Measurements from ENCODE around the gene SNX20. TPM values are rescaled to one million over a fixed set of nuclear protein-coding genes. Genes with fewer than 3 reads are reported as not detected.

SNX20 gene
- 10 to 100 TPM; 55.4 to 56.9 TPM for total RNA-seq

DNA sequence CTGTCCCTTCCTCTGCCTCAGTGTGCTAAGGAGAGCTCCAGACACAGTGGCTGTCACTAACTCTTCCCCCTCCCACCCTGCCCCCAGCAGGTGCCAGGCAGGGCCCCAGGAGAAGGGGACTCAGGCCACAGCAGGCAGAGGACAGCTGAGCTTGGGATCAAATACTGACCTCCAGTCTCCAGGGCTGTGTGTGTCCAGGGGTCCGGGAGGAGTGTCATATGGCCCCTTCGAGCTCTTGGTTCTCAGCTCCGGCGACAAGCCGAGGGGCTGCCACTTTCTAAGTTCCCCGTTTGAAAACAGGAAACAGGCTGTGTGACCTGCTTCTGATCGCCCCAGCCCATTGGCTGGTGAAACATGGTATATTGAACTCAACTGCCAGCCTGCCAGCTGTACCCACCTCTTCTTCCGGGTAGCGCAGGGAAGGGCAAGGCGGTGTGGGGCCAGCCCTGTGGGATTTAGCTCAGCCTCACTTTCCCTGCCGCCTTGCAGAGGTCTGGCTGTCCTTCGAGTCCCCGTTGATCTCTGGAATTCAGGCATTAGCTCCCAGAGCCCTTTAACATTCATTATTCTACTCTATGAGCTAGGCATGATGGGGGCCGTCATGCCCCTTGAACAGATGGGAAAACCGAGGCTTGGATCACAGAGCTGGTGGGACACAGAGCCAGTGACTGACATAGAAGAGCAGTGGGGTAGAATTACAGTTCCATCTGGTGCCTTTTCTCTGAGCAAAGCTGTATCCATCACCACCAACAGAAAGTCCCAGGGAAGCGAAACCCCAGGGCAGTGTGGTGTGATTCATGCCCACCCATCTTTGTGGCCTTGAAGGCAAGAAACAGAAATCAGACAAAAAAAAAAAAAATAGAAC, at the start of gene SNX20:
TSS of gene SNX20 (minus strand) at position 292 of the 865 bp plus-strand sequence. CDS start 3,786 bp downstream, outside the sequence.
- H3K36me3 Mint-ChIP-seq, result peaks cover 34% of the 10 kb centered on the region
- POLR2A ChIA-PET, result interaction anchor here (0.8 to 9.6 kb wide), 10 partner anchors 11 to 84 kb away, joined by 3 to 123 read pairs (median 4); partner anchors contain the start of genes CYLD and NOD2
- intact Hi-C loops (cut with micrococcal nuclease), result loop anchor here (1.0 to 5.0 kb wide), 5 partner anchors 17 to 529 kb away; partner anchors contain the start of gene TENT4B
- no peaks in the 10 kb centered on the region for H3K9me3 Mint-ChIP-seq
- H3K4me3 Mint-ChIP-seq, result peak within 1 kb of the TSS; percentile 89
- H3K4me1 Mint-ChIP-seq (ENCODE audit: low read depth), result peaks cover 85% of the 10 kb centered on the region
- H3K27ac Mint-ChIP-seq, result peak within 1 kb of the TSS; percentile 91
- DNase-seq, result peak; percentile 79
- no peaks in the 10 kb centered on the region for H3K27me3 Mint-ChIP-seq
- CTCF ChIA-PET, result interaction anchor here (0.7 to 20.1 kb wide), 10 partner anchors 10 to 804 kb away, joined by 3 to 430 read pairs (median 8); no protein-coding TSS in a partner anchor

- no peak overlapping the region for H3K4me3 Mint-ChIP-seq
- H3K36me3 Mint-ChIP-seq, result peaks cover 60% of the 10 kb centered on the region
- CTCF ChIA-PET, result interaction anchor here (0.8 to 2.1 kb wide), 2 partner anchors 59 to 82 kb away, joined by 4 to 5 read pairs; no protein-coding TSS in a partner anchor
- POLR2A ChIA-PET, result no interaction called here
- H3K27me3 Mint-ChIP-seq, result no peaks in the 10 kb centered on the region
- DNase-seq, result no peak
- intact Hi-C loops (cut with micrococcal nuclease), result no loop called here
- H3K4me1 Mint-ChIP-seq (ENCODE audit: low read depth), result peaks cover 28% of the 10 kb centered on the region
- peak overlapping the region; percentile 10 for H3K27ac Mint-ChIP-seq
- H3K9me3 Mint-ChIP-seq, result peaks cover 15% of the 10 kb centered on the region
These were observed 43.2 kb upstream of the SNX20 start for GRCh38 chr16:50724306-50724705.

DNA sequence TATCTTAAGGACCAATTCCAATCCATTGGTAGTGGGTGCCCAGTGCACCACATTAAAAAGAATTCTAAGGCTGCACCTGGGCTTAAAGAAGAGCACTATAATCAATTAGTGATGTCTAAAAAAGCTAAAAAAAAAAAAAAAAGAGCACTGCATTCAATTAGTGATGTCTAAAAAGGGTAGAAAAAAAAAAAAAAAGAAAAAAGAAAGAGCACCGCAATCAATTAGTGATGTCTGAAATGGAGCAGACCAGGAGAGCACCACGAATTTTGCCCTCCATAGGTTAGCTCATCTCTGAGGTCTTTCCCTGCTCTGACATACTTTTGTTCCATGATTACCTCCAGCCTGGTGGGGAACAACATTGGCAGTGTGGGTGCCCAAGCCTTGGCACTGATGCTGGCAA, 41.8 kb upstream of the SNX20 start:
- intact Hi-C loops (cut with micrococcal nuclease), result no loop called here
- H3K9me3 Mint-ChIP-seq, result peaks cover 15% of the 10 kb centered on the region
- no peaks in the 10 kb centered on the region for H3K27me3 Mint-ChIP-seq
- H3K27ac Mint-ChIP-seq, result peak overlapping the region; percentile 16
- ChIA-PET CTCF (interaction anchor here (0.9 kb wide), 1 partner anchor 58 kb away, joined by 4 read pairs; no protein-coding TSS in a partner anchor), POLR2A (no interaction called here)
- no peak overlapping the region for H3K4me3 Mint-ChIP-seq
- no peak for DNase-seq
- peaks cover 56% of the 10 kb centered on the region for H3K36me3 Mint-ChIP-seq
- peaks cover 31% of the 10 kb centered on the region for H3K4me1 Mint-ChIP-seq (ENCODE audit: low read depth)

GRCh38 chr16:50722405-50722737, 41.3 kb upstream of the SNX20 start:
- H3K4me3 Mint-ChIP-seq, result no peak overlapping the region
- peaks cover 32% of the 10 kb centered on the region for H3K4me1 Mint-ChIP-seq (ENCODE audit: low read depth)
- CTCF ChIA-PET, result interaction anchor here (0.9 to 2.8 kb wide), 3 partner anchors 44 to 84 kb away, joined by 3 to 12 read pairs (median 4); no protein-coding TSS in a partner anchor
- no peak overlapping the region for H3K27ac Mint-ChIP-seq
- peaks cover 55% of the 10 kb centered on the region for H3K36me3 Mint-ChIP-seq
- intact Hi-C loops (cut with micrococcal nuclease), result no loop called here
- no peaks in the 10 kb centered on the region for H3K27me3 Mint-ChIP-seq
- POLR2A ChIA-PET, result no interaction called here
- H3K9me3 Mint-ChIP-seq, result peaks cover 15% of the 10 kb centered on the region
- no peak for DNase-seq

- DNase-seq, result no peak
- Mint-ChIP-seq H3K27ac (no peak overlapping the region), H3K4me3 (no peak overlapping the region), H3K4me1 (ENCODE audit: low read depth) (peaks cover 35% of the 10 kb centered on the region), H3K9me3 (peaks cover 15% of the 10 kb centered on the region), H3K36me3 (peaks cover 55% of the 10 kb centered on the region), H3K27me3 (no peaks in the 10 kb centered on the region)
- intact Hi-C loops (cut with micrococcal nuclease), result no loop called here
- CTCF ChIA-PET, result interaction anchor here (0.6 to 2.8 kb wide), 4 partner anchors 43 to 352 kb away, joined by 3 to 12 read pairs (median 4); no protein-coding TSS in a partner anchor
- POLR2A ChIA-PET, result no interaction called here
These were observed 40.7 kb upstream of the SNX20 start for GRCh38 chr16:50721549-50722404.

DNA sequence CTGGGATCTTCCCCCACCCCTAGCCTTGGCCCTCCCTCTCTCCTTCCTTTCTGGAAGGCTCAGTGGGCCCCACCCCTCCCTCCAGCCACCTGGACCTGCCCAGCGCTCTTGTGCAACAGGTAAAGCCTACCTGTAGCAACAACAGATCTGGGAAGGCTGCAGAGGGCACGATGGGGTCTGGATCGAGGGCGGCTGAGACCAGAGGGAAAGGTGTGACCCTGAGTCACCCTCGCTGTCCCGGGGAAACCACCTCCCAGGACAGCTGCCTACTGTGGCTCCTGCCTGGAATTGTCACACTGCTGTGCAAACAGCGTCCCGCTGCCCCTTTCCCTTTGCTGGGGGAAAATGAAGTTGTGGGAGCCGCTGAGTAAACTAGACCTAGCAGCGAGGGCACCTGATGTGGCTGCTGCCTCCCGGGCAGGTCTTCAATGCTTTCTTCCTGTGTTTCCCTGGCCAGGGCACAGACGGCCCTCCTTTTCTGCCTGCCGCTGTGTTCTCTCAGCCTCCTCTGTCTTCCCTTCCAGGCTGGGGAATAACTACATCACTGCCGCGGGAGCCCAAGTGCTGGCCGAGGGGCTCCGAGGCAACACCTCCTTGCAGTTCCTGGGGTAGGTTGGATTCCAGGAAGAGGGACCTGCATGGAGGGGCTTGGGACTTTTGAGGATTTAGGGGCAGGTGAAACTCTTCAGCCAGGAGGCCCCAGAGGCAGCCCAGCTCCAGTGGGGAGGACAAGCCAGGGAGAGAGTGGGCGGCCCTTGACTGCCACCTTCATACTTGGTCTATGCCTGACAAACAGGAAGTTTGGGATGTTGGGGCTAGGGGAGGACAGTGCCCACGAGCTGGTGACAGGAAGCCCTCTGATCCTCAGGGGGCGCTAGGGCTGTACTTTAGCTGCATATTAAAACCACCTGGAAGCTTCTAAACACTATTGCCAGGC, 38.6 kb upstream of the SNX20 start:
- peak; percentile 31 for DNase-seq

DNA sequence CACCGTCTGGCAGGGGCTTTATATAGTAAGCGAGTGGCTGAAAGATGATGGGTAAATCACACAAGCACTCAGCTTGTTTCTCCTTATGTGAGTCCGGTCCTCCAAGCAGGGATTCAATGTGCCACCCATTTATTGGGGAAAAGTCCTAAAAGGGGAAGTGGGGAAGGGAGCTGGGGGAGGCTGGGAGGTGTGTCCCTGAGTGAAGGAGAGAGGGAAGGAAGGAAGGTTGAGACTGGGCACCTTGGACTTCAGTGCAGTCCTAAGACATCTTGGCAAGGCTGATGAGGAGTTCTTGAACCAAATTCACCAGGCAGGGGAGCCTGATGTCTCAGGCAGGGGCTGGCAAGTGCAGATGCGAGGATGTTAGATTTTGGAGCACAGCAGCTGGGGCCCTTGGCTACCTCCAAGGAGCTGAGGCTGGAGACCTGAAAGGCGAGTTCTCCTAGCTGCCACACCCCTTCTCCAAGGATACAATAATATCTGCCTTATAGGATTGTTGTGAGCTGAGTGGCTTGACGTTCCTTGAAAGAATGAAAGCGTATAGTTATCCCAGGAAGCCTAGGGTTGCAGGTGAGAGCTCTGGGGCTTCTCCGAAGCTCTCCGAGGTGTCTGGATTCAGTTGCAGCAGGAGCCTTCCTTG, 37.8 kb upstream of the SNX20 start:
- intact Hi-C loops (cut with micrococcal nuclease), result no loop called here
- Mint-ChIP-seq H3K4me3 (no peak overlapping the region), H3K9me3 (peaks cover 8% of the 10 kb centered on the region), H3K4me1 (ENCODE audit: low read depth) (peaks cover 44% of the 10 kb centered on the region), H3K36me3 (peaks cover 35% of the 10 kb centered on the region), H3K27me3 (no peaks in the 10 kb centered on the region), H3K27ac (peak overlapping the region; percentile 12)
- ChIA-PET POLR2A (interaction anchor here (1.1 kb wide), 1 partner anchor 18 kb away, joined by 3 read pairs; no protein-coding TSS in a partner anchor), CTCF (interaction anchor here (4.0 kb wide), 1 partner anchor 53 kb away, joined by 17 read pairs; no protein-coding TSS in a partner anchor)
- no peak for DNase-seq

More for the DNA sequence above, 38.6 kb upstream of the SNX20 start:
- Mint-ChIP-seq H3K4me3 (no peak overlapping the region), H3K36me3 (peaks cover 43% of the 10 kb centered on the region), H3K4me1 (ENCODE audit: low read depth) (peaks cover 42% of the 10 kb centered on the region), H3K27me3 (no peaks in the 10 kb centered on the region), H3K9me3 (peaks cover 15% of the 10 kb centered on the region), H3K27ac (peak overlapping the region; percentile 51)
- POLR2A ChIA-PET, result no interaction called here
- CTCF ChIA-PET, result interaction anchor here (0.6 to 4.0 kb wide), 6 partner anchors 10 to 86 kb away, joined by 3 to 17 read pairs (median 4); partner anchors contain the start of gene CYLD
- intact Hi-C loops (cut with micrococcal nuclease), result no loop called here

- no peak overlapping the region for H3K27ac Mint-ChIP-seq
- H3K27me3 Mint-ChIP-seq, result no peaks in the 10 kb centered on the region
- H3K9me3 Mint-ChIP-seq, result peaks cover 2% of the 10 kb centered on the region
- POLR2A ChIA-PET, result interaction anchor here (1.1 kb wide), 1 partner anchor 19 kb away, joined by 3 read pairs; no protein-coding TSS in a partner anchor
- peaks cover 46% of the 10 kb centered on the region for H3K4me1 Mint-ChIP-seq (ENCODE audit: low read depth)
- intact Hi-C loops (cut with micrococcal nuclease), result no loop called here
- DNase-seq, result no peak
- H3K4me3 Mint-ChIP-seq, result no peak overlapping the region
- peaks cover 28% of the 10 kb centered on the region for H3K36me3 Mint-ChIP-seq
- CTCF ChIA-PET, result interaction anchor here (0.6 to 4.0 kb wide), 2 partner anchors 49 to 52 kb away, joined by 3 to 17 read pairs; no protein-coding TSS in a partner anchor
These were observed 37.1 kb upstream of the SNX20 start for GRCh38 chr16:50718061-50718760.

DNA sequence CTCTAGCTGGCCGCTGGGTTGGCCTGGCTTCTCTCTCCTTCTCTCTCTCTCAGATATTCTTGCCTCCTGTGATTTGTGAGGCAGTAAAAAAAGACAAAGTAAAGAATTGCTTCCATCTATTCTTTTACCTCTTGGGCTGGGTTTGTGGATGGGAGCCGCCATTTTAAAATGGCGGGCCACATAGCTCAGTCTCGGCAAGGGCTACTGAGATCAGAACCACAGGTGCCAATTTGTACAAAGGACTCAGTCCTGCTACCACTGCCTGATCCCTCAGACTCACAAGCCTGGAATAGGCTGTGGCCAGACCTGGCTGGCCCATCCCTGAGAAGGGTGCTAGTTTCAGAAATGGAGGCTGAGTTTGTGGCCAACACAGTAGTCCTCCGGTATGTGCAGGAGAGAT, 36.4 kb upstream of the SNX20 start:
- intact Hi-C loops (cut with micrococcal nuclease), result no loop called here
- Mint-ChIP-seq H3K27ac (no peak overlapping the region), H3K36me3 (peaks cover 21% of the 10 kb centered on the region), H3K27me3 (no peaks in the 10 kb centered on the region), H3K4me3 (no peak overlapping the region), H3K4me1 (ENCODE audit: low read depth) (peaks cover 43% of the 10 kb centered on the region), H3K9me3 (no peaks in the 10 kb centered on the region)
- no peak for DNase-seq
- ChIA-PET CTCF (interaction anchor here (0.6 to 4.0 kb wide), 2 partner anchors 48 to 52 kb away, joined by 3 to 17 read pairs; no protein-coding TSS in a partner anchor), POLR2A (no interaction called here)

DNA sequence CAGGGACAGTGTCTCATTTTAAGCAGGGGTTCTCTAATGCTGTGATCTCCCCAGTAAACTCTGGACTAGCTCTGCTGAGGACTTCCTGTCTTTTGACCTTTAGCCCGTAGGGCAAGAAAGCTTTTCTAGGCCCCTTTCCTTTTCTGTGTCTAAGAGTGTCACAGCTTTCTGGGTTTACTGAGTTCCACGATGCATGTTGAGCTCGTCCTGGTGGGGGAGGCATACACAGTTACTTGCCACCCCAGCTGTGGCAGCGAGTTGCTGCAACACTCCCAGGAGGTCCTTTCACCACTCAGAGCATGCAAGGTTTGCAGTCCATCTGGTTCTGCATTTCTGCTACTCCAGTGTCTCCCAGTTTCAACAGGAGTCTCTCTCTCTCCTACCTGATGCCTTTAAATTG, 36.0 kb upstream of the SNX20 start:
- DNase-seq, result no peak
- peaks cover 43% of the 10 kb centered on the region for H3K4me1 Mint-ChIP-seq (ENCODE audit: low read depth)
- POLR2A ChIA-PET, result no interaction called here
- no peak overlapping the region for H3K4me3 Mint-ChIP-seq
- H3K27me3 Mint-ChIP-seq, result no peaks in the 10 kb centered on the region
- H3K36me3 Mint-ChIP-seq, result peaks cover 22% of the 10 kb centered on the region
- intact Hi-C loops (cut with micrococcal nuclease), result no loop called here
- no peaks in the 10 kb centered on the region for H3K9me3 Mint-ChIP-seq
- CTCF ChIA-PET, result interaction anchor here (4.0 kb wide), 1 partner anchor 51 kb away, joined by 17 read pairs; no protein-coding TSS in a partner anchor
- H3K27ac Mint-ChIP-seq, result no peak overlapping the region

Measured in activated CD4-positive, alpha-beta memory T cell treated with anti-CD3 and anti-CD28 coated beads for 36 hours (primary cell).